Ovary (tissue), 9 donors: ENCODE data around the gene PHACTR3. TPM values are rescaled to one million over a fixed set of nuclear protein-coding genes. Genes with fewer than 3 reads are reported as not detected.

Source experiments
- DNase-seq, 5 donors: peaks; one replicate each; pipeline ENCODE4 v3.0.0-alpha.2; 2019 to 2020
- H3K27ac ChIP-seq, 2 donors: fragments of 200-600 bp; one replicate each; pipeline versions ENCODE4 v1.5.1 to v1.8.0; 2019 to 2022
- H3K27me3 ChIP-seq: fragments of 200-600 bp; one replicate; pipeline ENCODE4 v1.8.0; 2022
- H3K36me3 ChIP-seq: fragments of 200-600 bp; sonication (generic); one replicate; pipeline ENCODE4 v1.5.1; 2019
- H3K4me1 ChIP-seq: one replicate; pipeline ENCODE4 v1.8.1; 2013; ENCODE audit warnings: mild to moderate bottlenecking, moderate library complexity; ENCODE audit not compliant: insufficient read depth
- H3K4me3 ChIP-seq: fragments of 200-600 bp; sonication (generic); one replicate; pipeline ENCODE4 v1.5.1; 2017
- H3K9me3 ChIP-seq, 2 donors: fragments of 200-600 bp in 1 of 2; sonication (generic) in 1 of 2; one replicate each; pipeline versions ENCODE4 v1.5.1 to v1.8.1; 2013 to 2019; ENCODE audit warnings: mild to moderate bottlenecking in 1 of 2, moderate library complexity in 1 of 2
- EP300 ChIP-seq: sonication (generic); formaldehyde crosslinking; IDR thresholded peaks from one replicate; pipeline ENCODE4 v1.6.1; 2017; ENCODE audit warnings: antibody characterized with exemption
- POLR2A ChIP-seq: fragments of 450-650 bp; IDR thresholded peaks from one replicate; pipeline ENCODE4 v1.6.1; 2017; ENCODE audit warnings: antibody characterized with exemption, mild to moderate bottlenecking, moderate library complexity
- WGBS, 3 donors: extraction: QIAGEN DNeasy Blood & Tissue Kit in 1 of 3; methylation state at CpG; one replicate each; pipeline versions ENCODE4 v1.1.5 to v1.1.7; 2013 to 2017; 5-methylcytosine and 5-hydroxymethylcytosine counted together
- intact Hi-C, 4 donors: fragments of 100-400 bp; cut with DNase I; formaldehyde crosslinking; loops; one replicate each; pipeline versions ENCODE4 v1.11.0 to v1.15.1; 2022 to 2023
- polyA plus RNA-seq, 2 donors: library from polyadenylated mRNA; stranded (reverse); fragments of 200-250 nt in 1 of 2; fragments of 350-450 nt in 1 of 2; fragmentation: Illumina TruSeq in 1 of 2; extraction: RNeasy Lipid Tissue Mini Kit (QIAGEN cat#74804) in 1 of 2; gene quantifications; one replicate each; pipeline ENCODE4 v1.2.3, GENCODE V29; 2013 to 2014
- total RNA-seq, 7 donors: library from RNA; depleted of rRNA in 2 of 7; stranded (reverse); fragments of >200 nt in 2 of 7; fragmentation: NEBNext Ultra II Directional in 3 of 7; extraction: Animal tissue kit (Norgen Biotek cat#: 25700) in 3 of 7; gene quantifications; one replicate each; pipeline versions ENCODE4 v1.1.0 to v1.2.4, GENCODE V29; 2016 to 2023
- TF ChIP-seq, protein P1 (sequence below), 3 donors: fragments of 450-650 bp in 2 of 3; fragments of 200-600 bp in 1 of 3; IDR thresholded peaks; one replicate each; pipeline versions ENCODE4 v1.5.1 to v1.8.0; 2016 to 2022; ENCODE audit warnings: antibody characterized with exemption in 3 of 3, mild to moderate bottlenecking in 1 of 3
- donor health status: DM: no; HTN: no; CAD: no; lungs with moderate emphysema.
- donor health status: DM: no; HTN: no; CAD: no.
- donor health status: Bipolar disorder and iron deficiency.
- donor health status: DM: yes; HTN: yes; CAD: no.
- donor health status: DM: no; HTN: no; CAD: no.
- donor health status: DM: yes; HTN: yes; CAD: no.

The PHACTR3 gene
- total and polyA plus RNA-seq, 9 donors, result 5.7 to 19.0 (median 9.1) TPM

DNA sequence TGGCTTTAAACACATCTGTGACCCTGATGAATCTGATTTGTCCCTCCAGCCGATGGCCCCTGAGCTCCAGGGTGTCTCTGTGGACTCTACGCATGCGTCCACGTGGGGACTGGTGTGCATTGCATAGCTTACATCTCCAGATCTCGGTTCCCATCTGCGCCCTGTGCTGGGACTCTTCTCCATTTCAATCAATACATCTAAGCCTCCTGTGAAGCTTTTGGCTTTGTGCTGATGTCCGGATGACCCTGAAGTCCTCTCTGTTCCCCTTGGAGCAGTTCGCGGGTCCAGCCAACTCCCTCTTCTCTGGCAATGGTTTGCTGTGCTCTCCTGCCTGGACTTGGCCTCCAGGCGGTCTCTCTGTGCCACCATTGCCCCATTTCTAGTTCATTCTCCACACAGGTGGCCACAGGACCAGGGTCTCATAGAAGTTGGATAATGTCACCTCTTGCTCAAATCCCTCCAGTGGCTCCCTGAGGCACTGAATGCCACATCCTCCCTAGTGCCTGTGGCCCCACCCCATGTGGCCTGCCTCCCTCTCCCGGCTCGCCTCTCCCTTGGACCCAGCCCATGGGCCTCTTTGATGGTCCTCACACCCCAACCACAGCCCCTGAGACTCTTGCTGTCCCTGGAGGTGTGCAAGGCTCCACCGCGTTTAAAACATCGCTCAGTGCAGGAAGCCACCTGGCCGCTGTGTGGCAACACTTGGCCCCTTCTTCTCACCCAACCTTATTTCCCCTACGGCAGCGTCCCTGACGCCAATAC, 173.7 kb downstream of the PHACTR3 start:
- Histone ChIP-seq H3K4me3 (no peak overlapping the region), H3K4me1 (no peaks in the 10 kb centered on the region), H3K27ac (no peak overlapping the region), H3K9me3 (no peaks in the 10 kb centered on the region), H3K36me3 (no peaks in the 10 kb centered on the region), H3K27me3 (no peaks in the 10 kb centered on the region)
- intact Hi-C loops, result no loop called here
- 88 to 91% (median 91%) methylated on average over 19 of the region's 19 CpGs for WGBS, 3 donors
- TF ChIP-seq, protein P1, sequence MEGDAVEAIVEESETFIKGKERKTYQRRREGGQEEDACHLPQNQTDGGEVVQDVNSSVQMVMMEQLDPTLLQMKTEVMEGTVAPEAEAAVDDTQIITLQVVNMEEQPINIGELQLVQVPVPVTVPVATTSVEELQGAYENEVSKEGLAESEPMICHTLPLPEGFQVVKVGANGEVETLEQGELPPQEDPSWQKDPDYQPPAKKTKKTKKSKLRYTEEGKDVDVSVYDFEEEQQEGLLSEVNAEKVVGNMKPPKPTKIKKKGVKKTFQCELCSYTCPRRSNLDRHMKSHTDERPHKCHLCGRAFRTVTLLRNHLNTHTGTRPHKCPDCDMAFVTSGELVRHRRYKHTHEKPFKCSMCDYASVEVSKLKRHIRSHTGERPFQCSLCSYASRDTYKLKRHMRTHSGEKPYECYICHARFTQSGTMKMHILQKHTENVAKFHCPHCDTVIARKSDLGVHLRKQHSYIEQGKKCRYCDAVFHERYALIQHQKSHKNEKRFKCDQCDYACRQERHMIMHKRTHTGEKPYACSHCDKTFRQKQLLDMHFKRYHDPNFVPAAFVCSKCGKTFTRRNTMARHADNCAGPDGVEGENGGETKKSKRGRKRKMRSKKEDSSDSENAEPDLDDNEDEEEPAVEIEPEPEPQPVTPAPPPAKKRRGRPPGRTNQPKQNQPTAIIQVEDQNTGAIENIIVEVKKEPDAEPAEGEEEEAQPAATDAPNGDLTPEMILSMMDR (IDR thresholded peaks at IDR 0.05), result no peak
- TF ChIP-seq EP300 (no peak), POLR2A (no peak)
- no peak for DNase-seq

DNA sequence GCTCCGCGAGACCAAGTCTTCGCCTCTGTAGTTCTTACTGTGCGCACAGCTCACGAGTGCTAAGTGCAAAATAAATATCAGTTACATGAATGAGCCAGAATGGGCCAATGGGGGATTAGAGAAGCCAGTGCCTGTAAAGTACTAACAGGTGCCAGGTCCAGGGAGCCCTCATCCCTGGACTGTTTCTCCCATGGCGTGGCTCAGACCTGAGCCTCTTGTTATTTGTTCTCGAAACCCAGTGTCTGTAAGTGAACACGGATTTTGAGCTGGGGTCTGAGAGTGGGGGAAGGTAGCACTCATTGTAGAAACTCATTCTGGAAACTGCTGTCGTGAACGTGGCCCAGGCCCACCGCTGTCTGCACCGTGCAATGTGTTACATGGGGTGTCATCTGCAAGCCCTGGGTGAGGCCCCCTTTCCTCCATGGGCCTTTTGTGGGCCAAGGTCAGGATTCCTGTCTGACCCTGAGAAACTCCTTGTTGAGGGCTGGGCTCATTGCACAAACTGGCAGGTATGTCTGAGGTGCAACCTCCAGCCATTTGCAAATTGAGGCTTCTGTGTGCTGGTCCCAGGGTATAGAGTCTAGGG, 174.4 kb downstream of the PHACTR3 start:
- intact Hi-C loops, result no loop called here
- 79 to 87% (median 81%) methylated on average over 12 of the region's 12 CpGs for WGBS, 3 donors

DNA sequence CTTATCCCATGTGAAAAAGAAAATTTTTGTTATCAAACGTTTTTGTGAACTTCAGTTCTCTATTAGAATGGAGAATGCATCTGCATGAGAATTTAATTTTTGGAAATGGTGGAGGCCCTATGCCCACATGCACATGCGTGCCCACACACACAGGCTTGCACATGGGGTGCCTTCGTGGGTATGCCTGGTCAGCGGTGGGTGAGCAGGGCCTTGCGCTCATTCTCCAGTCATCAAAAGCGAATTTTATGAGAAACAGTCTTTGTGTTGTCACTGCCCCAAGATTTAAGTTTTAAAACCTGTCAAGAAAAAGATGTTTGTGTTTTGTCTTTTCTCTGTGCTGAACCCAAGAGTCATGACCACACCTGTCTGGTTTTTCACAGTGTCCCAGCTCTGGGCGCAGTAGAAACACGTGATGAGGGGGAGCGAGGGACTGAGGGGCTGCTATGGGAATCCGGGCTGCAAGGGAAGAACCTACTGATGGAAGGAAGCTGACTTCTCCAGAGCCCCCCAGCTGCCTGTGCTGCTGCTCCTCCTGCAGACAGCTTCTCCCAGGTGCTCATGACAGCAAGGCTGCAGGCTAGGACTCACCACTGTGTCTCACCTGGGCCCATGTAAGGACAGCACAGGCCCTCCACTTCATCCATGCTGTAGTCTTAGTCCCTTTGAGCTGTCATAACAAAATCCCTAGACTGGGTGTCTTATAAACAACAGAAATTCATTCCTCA, 175.5 kb downstream of the PHACTR3 start:
- DNase-seq, result no peak
- WGBS, 3 donors, result 65 to 79% (median 67%) methylated on average over 10 of the region's 10 CpGs
- no peak overlapping the region for H3K4me3 ChIP-seq
- no peaks in the 10 kb centered on the region for H3K36me3 ChIP-seq
- no peaks in the 10 kb centered on the region for H3K9me3 ChIP-seq
- no peaks in the 10 kb centered on the region for H3K4me1 ChIP-seq
- no peaks in the 10 kb centered on the region for H3K27me3 ChIP-seq
- intact Hi-C loops, result no loop called here
- TF ChIP-seq, protein P1 (IDR thresholded peaks at IDR 0.05), result no peak
- TF ChIP-seq EP300, result no peak
- TF ChIP-seq POLR2A, result no peak
- H3K27ac ChIP-seq, result no peak overlapping the region

More for the DNA sequence above, 174.4 kb downstream of the PHACTR3 start:
- H3K27ac ChIP-seq, result no peak overlapping the region
- TF ChIP-seq EP300, result no peak
- DNase-seq, result no peak
- H3K4me3 ChIP-seq, result no peak overlapping the region
- no peaks in the 10 kb centered on the region for H3K36me3 ChIP-seq
- H3K4me1 ChIP-seq, result no peaks in the 10 kb centered on the region
- no peaks in the 10 kb centered on the region for H3K9me3 ChIP-seq
- no peaks in the 10 kb centered on the region for H3K27me3 ChIP-seq

DNA sequence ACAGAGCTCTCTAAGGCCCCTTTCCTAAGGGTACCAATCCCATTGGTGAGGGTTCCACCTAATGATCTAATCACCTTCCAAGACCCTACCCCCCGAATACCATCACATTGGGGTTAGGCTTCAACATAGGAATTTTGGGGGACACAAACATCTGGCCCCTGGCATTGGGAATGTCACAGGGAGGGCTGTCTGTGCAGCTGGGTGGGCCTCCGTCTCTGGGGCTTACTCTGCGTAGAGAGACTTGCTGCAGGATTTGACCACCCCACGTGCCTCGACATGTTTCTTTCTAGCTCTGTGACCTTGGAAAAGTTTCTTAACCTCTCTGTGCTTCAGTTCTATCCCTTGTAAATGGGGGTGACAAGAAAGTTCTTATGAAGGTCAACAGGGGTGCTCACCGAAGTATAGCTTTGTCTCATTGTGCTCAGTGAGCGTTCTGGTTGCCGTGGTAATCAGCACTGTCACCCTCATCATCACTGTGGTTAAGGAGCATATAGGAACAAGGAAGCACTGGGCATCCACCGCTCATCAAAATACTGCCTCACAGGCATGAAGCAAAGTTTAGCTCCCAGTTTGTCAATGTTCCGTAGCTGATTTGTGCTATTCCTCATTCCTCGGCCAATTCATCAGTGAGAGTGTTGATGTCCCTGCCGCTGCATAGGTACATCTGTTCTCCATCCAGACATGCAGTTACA, 176.3 kb downstream of the PHACTR3 start:
- intact Hi-C loops, result no loop called here
- WGBS, 3 donors, result 92 to 95% (median 95%) methylated on average over 12 of the region's 12 CpGs
- DNase-seq, result no peak
- TF ChIP-seq, protein P1 (IDR thresholded peaks at IDR 0.05), result no peak
- TF ChIP-seq EP300 (no peak), POLR2A (no peak)
- Histone ChIP-seq H3K36me3 (no peaks in the 10 kb centered on the region), H3K9me3 (no peaks in the 10 kb centered on the region), H3K27me3 (no peaks in the 10 kb centered on the region), H3K27ac (no peak overlapping the region), H3K4me1 (no peaks in the 10 kb centered on the region), H3K4me3 (no peak overlapping the region)
